Esophagus squamous epithelium (tissue), 4 donors: ENCODE measurements around the gene S100A10.

Experiments
- CTCF ChIP-seq, 6 experiments: fragments of 450-650 bp in 4 of 6; fragments of 200-600 bp in 2 of 6; sonication (generic) in 2 of 6; IDR thresholded peaks; one replicate each; pipeline ENCODE4 v1.5.1; 2016 to 2019; ENCODE audit warnings: antibody characterized with exemption in 6 of 6, mild to moderate bottlenecking in 4 of 6, moderate library complexity in 4 of 6
- POLR2A ChIP-seq, 4 donors: fragments of 450-650 bp; IDR thresholded peaks; one replicate each; pipeline ENCODE4 v1.6.1; 2017; ENCODE audit warnings: antibody characterized with exemption in 4 of 4, mild to moderate bottlenecking in 4 of 4, moderate library complexity in 3 of 4

- TF ChIP-seq CTCF (IDR thresholded peaks at IDR 0.05) (no peak), POLR2A (IDR thresholded peaks at IDR 0.05) (no peak)
Observed at GRCh38 chr1:151956957-151957497, 36.6 kb downstream of the S100A10 start.
